GM23248 (cell line): ENCODE measurements around the gene CDKN3.

Experiments
- EZH2 ChIP-seq: fragments of 200-600 bp; sonication (generic); IDR thresholded peaks from 2 replicates; pipeline ENCODE4 v1.6.1; 2018; ENCODE audit warnings: antibody characterized with exemption, mild to moderate bottlenecking; ENCODE audit not compliant: insufficient read depth, poor library complexity, severe bottlenecking
- EZH2phosphoT487 ChIP-seq: fragments of 200-600 bp; sonication (generic); IDR thresholded peaks from 2 replicates; pipeline ENCODE4 v1.6.1; 2018; ENCODE audit warnings: antibody characterized with exemption, moderate library complexity, mild to moderate bottlenecking, low read depth; ENCODE audit not compliant: insufficient read depth

DNA sequence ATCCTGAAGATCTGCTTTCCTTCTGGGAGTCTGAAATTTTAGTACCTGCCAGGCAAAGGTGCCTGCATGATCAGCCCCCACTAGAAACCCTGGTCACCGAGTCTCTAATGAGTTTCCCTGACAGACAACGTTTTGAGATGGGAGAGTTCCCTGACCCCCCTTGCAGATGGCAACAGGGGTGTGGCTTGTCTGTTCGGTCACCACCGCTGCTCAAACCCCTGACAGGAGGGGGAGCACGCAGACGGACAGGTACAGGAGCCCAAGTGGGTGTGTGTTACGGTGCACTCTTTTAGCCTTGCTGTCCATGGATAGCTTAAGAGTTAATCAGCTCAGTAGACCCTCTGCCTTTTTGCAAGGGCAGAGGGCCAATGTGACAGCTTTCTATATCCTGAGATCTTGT, 19.3 kb upstream of the CDKN3 start:
- TF ChIP-seq EZH2 = no peak
- TF ChIP-seq EZH2phosphoT487 = no peak
